ENCODE data around the gene WRNIP1. TPM values are rescaled to one million over a fixed set of nuclear protein-coding genes. Genes with fewer than 3 reads are reported as not detected.

WRNIP1 gene
- total RNA-seq, 4 donors from 2014 or later = 56.9 to 66.7 (median 63.4) TPM

DNA sequence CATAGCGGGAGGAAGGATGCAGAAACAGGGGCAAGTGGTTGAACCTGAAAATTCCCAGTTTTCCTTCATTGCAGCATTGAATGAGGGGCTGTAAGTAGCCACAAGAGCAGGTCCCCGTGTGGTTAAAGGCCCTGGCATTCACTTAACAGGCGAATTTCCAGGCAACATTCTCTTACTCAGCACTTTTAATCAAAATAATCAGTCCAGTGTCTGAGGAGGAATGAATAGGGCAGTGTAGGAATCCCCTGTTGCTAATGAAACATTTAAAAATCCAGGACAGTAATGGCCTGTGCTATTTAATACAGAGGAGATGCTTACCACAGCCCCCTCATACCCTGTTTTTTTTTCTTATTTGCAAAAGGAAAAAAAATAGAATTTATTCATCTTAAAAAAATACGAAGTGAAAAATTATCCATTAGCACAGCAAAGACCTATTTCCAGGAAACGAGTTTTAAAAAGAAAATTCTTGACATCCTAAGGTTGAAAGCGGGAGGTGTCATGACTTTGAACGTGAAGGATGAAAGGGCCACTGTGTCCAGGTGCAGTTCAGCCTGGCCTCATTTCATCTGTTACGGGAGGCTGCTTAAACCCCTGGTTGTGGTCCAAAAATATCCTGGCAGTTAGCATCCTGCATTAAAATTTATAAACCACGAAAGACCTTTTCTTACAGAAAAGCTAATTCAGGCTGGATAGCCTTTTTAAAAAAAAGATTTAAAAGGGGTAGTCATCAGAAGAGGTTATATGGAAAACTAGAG is 34.7 kb upstream of the WRNIP1 start:
- no peaks in the 10 kb centered on the region for H3K36me3 ChIP-seq
- H3K27me3 ChIP-seq = no peaks in the 10 kb centered on the region
- no peak for TF ChIP-seq POLR2AphosphoS5 (IDR thresholded peaks at IDR 0.05)
- TF ChIP-seq, protein P1, sequence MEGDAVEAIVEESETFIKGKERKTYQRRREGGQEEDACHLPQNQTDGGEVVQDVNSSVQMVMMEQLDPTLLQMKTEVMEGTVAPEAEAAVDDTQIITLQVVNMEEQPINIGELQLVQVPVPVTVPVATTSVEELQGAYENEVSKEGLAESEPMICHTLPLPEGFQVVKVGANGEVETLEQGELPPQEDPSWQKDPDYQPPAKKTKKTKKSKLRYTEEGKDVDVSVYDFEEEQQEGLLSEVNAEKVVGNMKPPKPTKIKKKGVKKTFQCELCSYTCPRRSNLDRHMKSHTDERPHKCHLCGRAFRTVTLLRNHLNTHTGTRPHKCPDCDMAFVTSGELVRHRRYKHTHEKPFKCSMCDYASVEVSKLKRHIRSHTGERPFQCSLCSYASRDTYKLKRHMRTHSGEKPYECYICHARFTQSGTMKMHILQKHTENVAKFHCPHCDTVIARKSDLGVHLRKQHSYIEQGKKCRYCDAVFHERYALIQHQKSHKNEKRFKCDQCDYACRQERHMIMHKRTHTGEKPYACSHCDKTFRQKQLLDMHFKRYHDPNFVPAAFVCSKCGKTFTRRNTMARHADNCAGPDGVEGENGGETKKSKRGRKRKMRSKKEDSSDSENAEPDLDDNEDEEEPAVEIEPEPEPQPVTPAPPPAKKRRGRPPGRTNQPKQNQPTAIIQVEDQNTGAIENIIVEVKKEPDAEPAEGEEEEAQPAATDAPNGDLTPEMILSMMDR (IDR thresholded peaks at IDR 0.05) = no peak
- TF ChIP-seq EP300 (IDR thresholded peaks at IDR 0.05) = no peak
- no peak for TF ChIP-seq POLR2A (IDR thresholded peaks at IDR 0.05)
- H3K4me3 ChIP-seq = no peak overlapping the region
- no peaks in the 10 kb centered on the region for H3K9me3 ChIP-seq
- WGBS = 71% methylated on average over 9 of the region's 9 CpGs
- H3K4me1 ChIP-seq = peaks cover 3% of the 10 kb centered on the region
- no peak overlapping the region for H3K27ac ChIP-seq
- DNase-seq (ENCODE audit: low spot score in 2 of 2) = no peak

DNA sequence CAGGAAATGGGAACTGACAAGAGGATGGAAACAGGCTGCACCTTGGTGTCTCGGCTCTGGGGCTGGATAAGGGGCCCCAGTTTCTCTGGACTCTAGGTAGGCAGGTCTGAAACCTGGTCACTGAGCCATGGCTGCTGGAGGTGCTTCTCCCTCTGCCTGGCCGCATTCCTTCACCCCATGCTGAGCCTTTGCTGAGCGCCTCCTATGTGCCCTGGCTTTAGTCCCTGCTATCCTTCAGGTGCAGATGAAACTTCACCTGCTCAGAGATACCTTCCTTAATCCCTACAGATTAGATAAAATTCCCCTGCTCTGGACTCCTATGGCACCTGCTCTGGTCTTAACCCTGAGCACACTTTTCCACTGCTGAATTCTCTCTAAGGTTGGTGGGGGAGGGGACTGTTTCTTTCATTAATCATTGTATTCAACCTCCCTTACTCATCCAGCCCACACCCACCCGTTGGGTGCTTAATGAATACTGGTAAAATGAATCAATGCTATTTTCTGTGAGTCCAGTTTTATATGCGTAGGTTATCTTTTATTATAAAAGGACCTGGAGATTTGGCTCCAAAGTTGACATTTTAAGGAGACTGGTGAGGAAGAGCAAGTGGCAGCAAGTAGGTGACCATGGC is 33.8 kb upstream of the WRNIP1 start:
- Histone ChIP-seq H3K27ac (no peak overlapping the region), H3K27me3 (no peaks in the 10 kb centered on the region), H3K36me3 (no peaks in the 10 kb centered on the region), H3K9me3 (no peaks in the 10 kb centered on the region), H3K4me3 (no peak overlapping the region), H3K4me1 (peaks cover 3% of the 10 kb centered on the region)
- TF ChIP-seq EP300 (IDR thresholded peaks at IDR 0.05) = no peak
- TF ChIP-seq POLR2A (IDR thresholded peaks at IDR 0.05) = no peak
- TF ChIP-seq, protein P1 (IDR thresholded peaks at IDR 0.05) = no peak
- no peak for TF ChIP-seq POLR2AphosphoS5 (IDR thresholded peaks at IDR 0.05)
- no peak for DNase-seq (ENCODE audit: low spot score in 2 of 2)
- WGBS = 72% methylated on average over 5 of the region's 5 CpGs

DNA sequence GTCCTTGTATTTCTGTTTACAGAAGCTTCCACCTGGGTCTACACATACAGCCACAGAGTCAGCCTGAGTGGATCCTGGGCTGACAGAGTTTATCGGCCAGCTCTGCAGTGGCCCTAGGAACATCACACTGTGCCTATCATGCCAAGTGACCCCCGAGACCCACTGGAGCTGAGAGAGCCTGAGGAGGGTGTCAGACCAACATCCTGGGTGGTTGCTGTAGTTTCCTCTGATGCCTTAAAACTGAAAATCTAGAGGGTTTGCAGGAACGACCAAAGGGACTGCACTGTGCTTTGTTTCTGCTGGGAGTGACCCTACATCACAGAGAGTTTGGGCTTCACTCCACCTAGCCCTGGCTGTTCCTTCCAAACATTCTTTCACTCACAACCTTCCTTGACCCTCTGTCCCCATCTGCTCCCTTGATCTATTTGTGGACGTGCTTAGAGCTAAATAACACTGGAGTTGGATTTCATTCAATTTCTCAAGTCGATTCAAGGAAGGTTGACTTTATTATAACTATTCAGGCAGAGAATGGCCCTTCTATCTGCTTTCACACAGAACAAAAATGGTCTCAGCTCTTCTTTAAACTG is 32.6 kb upstream of the WRNIP1 start:
- Histone ChIP-seq H3K27ac (no peak overlapping the region), H3K4me3 (no peak overlapping the region), H3K4me1 (peaks cover 3% of the 10 kb centered on the region), H3K27me3 (no peaks in the 10 kb centered on the region), H3K9me3 (no peaks in the 10 kb centered on the region), H3K36me3 (no peaks in the 10 kb centered on the region)
- TF ChIP-seq, protein P1 (IDR thresholded peaks at IDR 0.05) = no peak
- TF ChIP-seq POLR2A (IDR thresholded peaks at IDR 0.05) (no peak), POLR2AphosphoS5 (IDR thresholded peaks at IDR 0.05) (no peak), EP300 (IDR thresholded peaks at IDR 0.05) (no peak)
- WGBS = 43% methylated on average over 4 of the region's 5 CpGs
- DNase-seq (ENCODE audit: low spot score in 2 of 2) = no peak

DNA sequence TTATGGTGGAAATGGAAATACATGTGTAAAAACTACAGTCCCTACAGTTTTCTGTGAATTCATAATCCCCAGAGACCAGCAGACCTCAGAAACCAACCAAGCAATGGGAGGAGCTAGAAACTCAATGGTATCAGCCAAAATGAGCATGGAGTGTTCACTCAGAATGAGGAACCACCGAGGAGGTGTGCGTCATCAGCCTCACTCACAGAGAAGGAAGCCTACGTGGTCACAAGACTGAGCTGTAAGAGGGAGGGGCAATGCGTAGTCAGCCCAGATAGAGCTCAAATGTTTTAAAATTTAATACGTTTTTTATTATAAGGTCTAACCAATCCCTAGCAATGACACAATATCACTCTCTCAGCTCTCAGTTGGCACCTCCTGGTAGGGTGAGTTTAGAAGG is 31.9 kb upstream of the WRNIP1 start:
- Histone ChIP-seq H3K27ac (no peak overlapping the region), H3K27me3 (no peaks in the 10 kb centered on the region), H3K4me1 (peaks cover 3% of the 10 kb centered on the region), H3K9me3 (no peaks in the 10 kb centered on the region), H3K36me3 (no peaks in the 10 kb centered on the region), H3K4me3 (no peak overlapping the region)
- WGBS = 79% methylated on average over 5 of the region's 5 CpGs
- no peak for TF ChIP-seq POLR2A (IDR thresholded peaks at IDR 0.05)
- TF ChIP-seq, protein P1 (IDR thresholded peaks at IDR 0.05) = no peak
- DNase-seq (ENCODE audit: low spot score in 2 of 2) = peak in 1 of 2 donors; percentile 72
